Testis (tissue), 3 donors: Measurements from ENCODE around the gene MYH10. TPM values are rescaled to one million over a fixed set of nuclear protein-coding genes. Genes with fewer than 3 reads are reported as not detected.

Experiments used
- DNase-seq: peaks from one replicate; pipeline ENCODE4 v3.0.0-alpha.2; 2019
- H3K27ac ChIP-seq, 2 donors: fragments of 200-600 bp; sonication (generic); one replicate each; pipeline ENCODE4 v1.5.1; 2019
- H3K27me3 ChIP-seq: fragments of 200-600 bp; sonication (generic); one replicate; pipeline ENCODE4 v1.5.1; 2019
- H3K36me3 ChIP-seq: fragments of 200-600 bp; sonication (generic); one replicate; pipeline ENCODE4 v1.5.1; 2017; ENCODE audit warnings: low read depth; ENCODE audit errors: missing control alignments
- H3K4me1 ChIP-seq: fragments of 200-600 bp; sonication (generic); one replicate; pipeline ENCODE4 v1.5.1; 2019
- H3K4me3 ChIP-seq, 2 donors: fragments of 200-600 bp; sonication (generic); one replicate each; pipeline ENCODE4 v1.5.1; 2017 to 2019
- H3K9me3 ChIP-seq: fragments of 200-600 bp; sonication (generic); one replicate; pipeline ENCODE4 v1.5.1; 2017
- POLR2A ChIP-seq: fragments of 450-650 bp; IDR thresholded peaks from one replicate; pipeline ENCODE4 v1.6.1; 2017; ENCODE audit warnings: antibody characterized with exemption, mild to moderate bottlenecking, moderate library complexity
- WGBS, 2 donors: methylation state at CpG; one replicate each; pipeline ENCODE4 v1.1.5; 2018; 5-methylcytosine and 5-hydroxymethylcytosine counted together
- intact Hi-C: fragments of 100-400 bp; cut with DNase I; formaldehyde crosslinking; loops from one replicate; pipeline ENCODE4 v1.15.1; 2023; ENCODE audit warnings: low total_unique reads
- polyA plus RNA-seq: library from polyadenylated mRNA; stranded (reverse); fragments of 350-450 nt; fragmentation: Illumina TruSeq; extraction: RNeasy Lipid Tissue Mini Kit (QIAGEN cat#74804); gene quantifications from one replicate; pipeline ENCODE4 v1.2.3, GENCODE V29; 2014; ENCODE audit warnings: low read depth, low replicate concordance; ENCODE audit not compliant: insufficient read depth
- total RNA-seq, 2 donors: library from RNA; depleted of rRNA; stranded (reverse); fragments of >200 nt; gene quantifications; one replicate each; pipeline ENCODE4 v1.2.3, GENCODE V29; 2016
- TF ChIP-seq, protein P1 (sequence below), 3 experiments: fragments of 450-650 bp in 2 of 3; fragments of 200-600 bp in 1 of 3; sonication (generic) in 1 of 3; IDR thresholded peaks; one replicate each; pipeline ENCODE4 v1.5.1; 2016 to 2019; ENCODE audit warnings: antibody characterized with exemption in 3 of 3, mild to moderate bottlenecking in 2 of 3, moderate library complexity in 1 of 3

Gene MYH10
- total and polyA plus RNA-seq, 3 donors from 2014 or later = 25.5 to 34.1 (median 33.1) TPM

DNA sequence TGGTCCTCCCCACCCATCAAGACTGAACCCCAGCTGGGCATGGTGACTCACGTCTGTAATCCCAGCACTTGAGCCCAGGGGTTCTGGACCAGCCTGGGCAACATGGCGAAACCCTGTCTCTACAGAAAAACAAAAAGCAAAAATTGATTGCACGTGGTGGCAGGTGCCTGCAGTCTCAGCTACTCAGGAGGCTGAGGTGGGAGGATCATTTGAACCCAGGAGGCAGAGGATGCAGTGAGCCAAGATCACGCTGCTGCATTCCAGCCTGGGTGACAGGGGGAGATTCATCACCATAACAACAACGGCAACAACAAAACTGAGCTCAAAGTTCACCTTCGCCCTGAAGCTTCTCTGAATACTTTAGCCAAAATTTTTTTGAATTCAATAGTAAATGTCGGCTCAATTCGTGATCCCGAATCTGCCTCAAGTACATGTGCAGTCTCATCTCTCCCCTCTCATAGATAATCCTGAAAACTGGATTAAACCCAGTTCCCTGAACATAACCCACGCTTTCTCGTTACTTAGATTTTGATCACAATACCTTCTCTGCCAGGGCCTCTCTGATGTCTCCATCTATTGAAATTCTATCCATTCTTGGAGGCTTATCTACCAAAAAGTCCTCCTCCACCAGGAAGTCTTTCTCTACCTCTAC is 13.5 kb upstream of the MYH10 start:
- no peaks in the 10 kb centered on the region for H3K36me3 ChIP-seq
- 80 to 89% methylated on average over 11 of the region's 11 CpGs for WGBS, 2 donors
- TF ChIP-seq POLR2A = no peak
- TF ChIP-seq, protein P1, sequence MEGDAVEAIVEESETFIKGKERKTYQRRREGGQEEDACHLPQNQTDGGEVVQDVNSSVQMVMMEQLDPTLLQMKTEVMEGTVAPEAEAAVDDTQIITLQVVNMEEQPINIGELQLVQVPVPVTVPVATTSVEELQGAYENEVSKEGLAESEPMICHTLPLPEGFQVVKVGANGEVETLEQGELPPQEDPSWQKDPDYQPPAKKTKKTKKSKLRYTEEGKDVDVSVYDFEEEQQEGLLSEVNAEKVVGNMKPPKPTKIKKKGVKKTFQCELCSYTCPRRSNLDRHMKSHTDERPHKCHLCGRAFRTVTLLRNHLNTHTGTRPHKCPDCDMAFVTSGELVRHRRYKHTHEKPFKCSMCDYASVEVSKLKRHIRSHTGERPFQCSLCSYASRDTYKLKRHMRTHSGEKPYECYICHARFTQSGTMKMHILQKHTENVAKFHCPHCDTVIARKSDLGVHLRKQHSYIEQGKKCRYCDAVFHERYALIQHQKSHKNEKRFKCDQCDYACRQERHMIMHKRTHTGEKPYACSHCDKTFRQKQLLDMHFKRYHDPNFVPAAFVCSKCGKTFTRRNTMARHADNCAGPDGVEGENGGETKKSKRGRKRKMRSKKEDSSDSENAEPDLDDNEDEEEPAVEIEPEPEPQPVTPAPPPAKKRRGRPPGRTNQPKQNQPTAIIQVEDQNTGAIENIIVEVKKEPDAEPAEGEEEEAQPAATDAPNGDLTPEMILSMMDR (IDR thresholded peaks at IDR 0.05) = no peak
- H3K4me1 ChIP-seq = no peaks in the 10 kb centered on the region
- DNase-seq = no peak
- no peaks in the 10 kb centered on the region for H3K27me3 ChIP-seq
- no peaks in the 10 kb centered on the region for H3K9me3 ChIP-seq
- intact Hi-C loops = no loop called here
- no peak overlapping the region for H3K4me3 ChIP-seq
- no peak overlapping the region for H3K27ac ChIP-seq

DNA sequence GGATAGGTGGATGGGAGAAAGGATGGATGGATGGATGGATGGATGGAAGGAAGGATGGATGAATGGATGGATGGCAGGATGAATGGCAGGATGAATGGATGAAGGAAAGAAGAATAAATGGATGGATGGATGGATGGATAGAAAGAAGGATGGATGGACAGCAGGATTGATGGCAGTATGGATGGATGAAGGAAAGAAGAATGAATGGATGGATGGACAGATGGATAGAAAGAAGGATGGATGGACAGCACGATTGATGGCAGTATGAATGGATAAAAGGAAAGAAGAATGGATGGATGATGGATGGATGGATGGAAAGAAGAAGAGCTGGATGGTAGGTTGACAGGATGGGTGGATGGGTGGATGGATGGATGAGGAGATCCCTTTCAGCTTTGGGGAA is 9.2 kb upstream of the MYH10 start:
- WGBS, 2 donors = 92 to 97% methylated on average over 1 of the region's 1 CpG
- DNase-seq = no peak
- H3K4me3 ChIP-seq = no peak overlapping the region
- no peak overlapping the region for H3K27ac ChIP-seq
- H3K36me3 ChIP-seq = no peaks in the 10 kb centered on the region
- H3K9me3 ChIP-seq = no peaks in the 10 kb centered on the region
- intact Hi-C loops = no loop called here
- no peak for TF ChIP-seq POLR2A
- TF ChIP-seq, protein P1 (IDR thresholded peaks at IDR 0.05) = no peak
- H3K27me3 ChIP-seq = no peaks in the 10 kb centered on the region
- H3K4me1 ChIP-seq = no peaks in the 10 kb centered on the region

DNA sequence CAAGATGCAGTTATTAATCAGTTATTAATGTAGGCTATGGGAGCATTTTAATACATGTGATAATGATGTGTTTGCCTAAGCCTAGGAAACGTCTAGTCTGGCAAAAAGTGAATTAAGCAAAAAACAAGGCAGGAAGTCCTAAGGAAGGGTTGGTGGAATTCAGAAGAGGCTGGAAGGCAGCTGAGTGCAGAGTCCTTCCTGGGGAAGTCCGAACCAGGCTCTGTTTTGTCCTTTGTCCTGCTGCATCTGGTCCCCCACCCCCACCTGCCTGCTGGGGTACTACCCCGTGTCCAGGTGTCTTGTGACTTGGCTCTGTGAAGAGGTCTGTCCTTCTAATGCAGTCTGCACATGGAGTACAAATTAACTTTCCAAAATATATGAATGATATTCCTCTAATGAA is 1.5 kb upstream of the MYH10 start:
- no peaks in the 10 kb centered on the region for H3K36me3 ChIP-seq
- peaks cover 8% of the 10 kb centered on the region for H3K4me1 ChIP-seq
- DNase-seq = no peak
- H3K4me3 ChIP-seq = no peak overlapping the region
- no peaks in the 10 kb centered on the region for H3K9me3 ChIP-seq
- intact Hi-C loops = no loop called here
- H3K27me3 ChIP-seq = no peaks in the 10 kb centered on the region
- TF ChIP-seq POLR2A = no peak
- TF ChIP-seq, protein P1 (IDR thresholded peaks at IDR 0.05) = no peak
- 12 to 16% methylated on average over 3 of the region's 3 CpGs for WGBS, 2 donors
- no peak overlapping the region for H3K27ac ChIP-seq

DNA sequence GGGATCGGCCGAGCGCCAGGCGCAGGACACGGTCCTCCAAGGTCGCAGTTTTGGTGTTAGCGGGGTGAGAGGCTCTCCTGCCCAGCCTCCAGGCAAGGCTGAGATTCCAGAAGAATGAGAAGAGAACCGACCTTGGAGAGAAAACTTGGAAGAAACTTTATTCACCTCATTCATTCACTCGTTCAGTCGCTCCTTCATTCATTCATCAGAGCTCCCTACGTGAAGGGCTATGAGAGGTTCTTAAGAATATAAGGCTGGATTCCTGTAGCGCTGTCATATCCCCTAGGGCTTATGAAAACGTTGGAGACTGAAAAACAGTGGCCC is 991 bp upstream of the MYH10 start:
- TF ChIP-seq, protein P1 (IDR thresholded peaks at IDR 0.05) = no peak
- TF ChIP-seq POLR2A = no peak
- Histone ChIP-seq H3K27me3 (no peaks in the 10 kb centered on the region), H3K4me1 (peaks cover 8% of the 10 kb centered on the region), H3K4me3 (peak overlapping the region; percentile 85 to 87), H3K9me3 (no peaks in the 10 kb centered on the region), H3K36me3 (no peaks in the 10 kb centered on the region), H3K27ac (peak overlapping the region; percentile 29 to 72)
- 3 to 5% methylated on average over 6 to 13 of the region's 13 CpGs for WGBS, 2 donors
- no peak for DNase-seq
- intact Hi-C loops = no loop called here
